GM19463 (cell line): ENCODE data around the gene CHST9.

Experiments used
- ATAC-seq: cut with Tn5 transposase; IDR thresholded peaks from one replicate; pipeline ENCODE4 v1.9.1; 2021; ENCODE audit warnings: mild to moderate bottlenecking, moderate library complexity; ENCODE audit not compliant: unreplicated experiment

The CHST9 gene

DNA sequence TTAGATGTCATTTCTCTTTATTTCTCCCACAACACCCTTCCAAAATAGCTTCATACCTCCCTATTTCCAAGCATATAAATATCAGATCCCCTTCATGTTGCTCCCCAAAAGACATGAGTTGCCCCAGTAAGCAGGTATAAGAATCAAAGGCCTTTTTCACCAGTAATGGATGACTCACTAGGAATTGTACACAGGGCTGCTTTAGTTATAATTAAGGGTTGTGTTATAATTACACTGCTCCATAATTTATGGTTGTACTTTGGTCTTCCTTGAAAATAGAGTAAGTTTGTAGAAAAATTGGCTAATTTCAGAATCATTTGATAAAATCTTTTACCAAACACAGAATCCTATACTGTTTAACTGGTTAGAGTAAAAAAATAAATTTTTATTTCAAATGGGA, 310.8 kb downstream of the CHST9 start:
- ATAC-seq = no peak

DNA sequence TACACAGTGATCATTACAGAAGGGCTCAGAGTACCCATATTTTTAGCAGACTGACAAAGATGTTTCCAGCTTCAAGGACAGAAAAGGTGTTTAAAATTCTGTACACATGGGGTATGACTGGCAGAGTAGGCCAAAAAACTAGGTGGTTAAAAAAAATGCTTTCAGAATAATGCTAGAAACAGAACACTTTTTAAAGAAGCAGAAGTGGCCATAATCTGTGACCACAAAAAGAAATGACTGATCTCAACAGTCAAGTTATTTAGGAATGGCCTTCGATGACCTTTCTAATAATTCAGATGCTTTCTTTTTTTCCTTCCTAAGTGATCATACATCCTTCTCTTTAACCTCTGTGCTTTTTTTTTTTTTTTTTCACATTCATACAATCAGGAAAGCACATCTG, 315.5 kb downstream of the CHST9 start:
- ATAC-seq = no peak

DNA sequence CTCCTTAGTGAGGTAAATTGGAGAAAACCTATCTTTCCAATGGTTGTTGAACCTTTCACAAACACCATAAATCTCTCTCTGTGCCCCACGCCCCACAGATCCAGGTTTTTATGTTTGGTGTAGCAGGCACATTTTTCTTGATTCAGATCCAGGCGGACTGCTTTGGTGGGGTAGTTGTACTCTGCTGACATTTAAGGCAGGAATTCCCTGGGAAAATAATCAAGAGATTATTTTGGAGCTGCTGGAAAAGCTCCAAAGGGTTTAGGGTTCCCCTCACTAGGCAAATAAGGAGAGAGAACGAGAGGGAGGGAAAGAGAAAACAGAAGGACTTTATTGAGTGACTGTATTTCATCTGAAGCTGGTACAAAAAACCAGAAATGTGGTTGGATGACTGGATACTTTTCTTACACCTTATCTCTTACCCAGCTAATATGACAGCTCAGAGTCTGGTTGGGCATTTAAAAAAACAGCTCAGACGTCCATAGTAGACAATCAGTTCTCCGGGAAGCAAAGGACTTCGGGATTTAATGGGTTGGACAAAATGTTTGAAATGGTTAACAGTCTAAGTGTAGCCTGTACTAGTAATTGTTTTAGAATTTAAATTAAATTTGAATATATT, 316.0 kb downstream of the CHST9 start:
- no peak for ATAC-seq

DNA sequence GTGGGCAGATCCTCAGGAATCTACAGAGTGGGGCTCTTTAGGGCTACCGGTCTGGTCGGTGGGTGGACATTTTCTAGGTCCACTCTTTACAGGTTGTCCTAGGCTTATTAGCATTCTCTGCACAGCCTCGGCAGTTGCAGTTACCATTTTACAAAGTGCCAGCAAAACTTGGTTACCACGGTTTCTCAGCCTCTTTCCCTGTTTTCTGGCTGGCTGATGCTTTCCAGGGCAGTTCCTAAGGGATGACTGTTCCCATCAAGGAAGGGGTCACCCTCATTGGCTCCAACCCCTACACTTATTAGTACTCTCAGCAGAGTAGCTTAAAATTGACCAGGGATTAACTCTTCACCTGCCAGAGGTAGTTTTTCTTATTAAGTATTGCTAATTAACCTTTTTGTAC, 317.6 kb downstream of the CHST9 start:
- ATAC-seq = no peak

DNA sequence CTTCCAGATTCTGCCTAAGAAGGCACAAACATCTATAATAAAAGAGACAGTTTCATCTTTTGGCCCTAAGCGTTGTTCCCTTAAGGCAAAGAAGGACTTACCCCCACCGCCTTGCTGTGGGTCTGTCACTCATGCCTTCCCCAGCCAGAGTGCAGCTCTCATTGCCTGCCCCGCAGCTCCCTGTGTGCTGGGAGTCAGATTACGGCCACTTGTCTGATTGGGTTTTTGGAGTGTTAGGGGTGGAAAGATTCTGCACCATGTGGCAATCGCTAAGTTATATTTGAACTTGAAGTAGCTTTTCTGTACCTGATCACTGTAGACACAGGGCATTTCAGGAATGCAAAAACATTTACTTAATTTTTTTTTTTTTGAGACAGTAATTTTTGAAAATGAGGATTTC, 319.6 kb downstream of the CHST9 start, which contains the start of gene AQP4:
Gene AQP4 (minus strand): TSS at position 151 of the 400 bp plus-strand sequence. CDS start 18 bp downstream, at position 133.
- no peak for ATAC-seq

DNA sequence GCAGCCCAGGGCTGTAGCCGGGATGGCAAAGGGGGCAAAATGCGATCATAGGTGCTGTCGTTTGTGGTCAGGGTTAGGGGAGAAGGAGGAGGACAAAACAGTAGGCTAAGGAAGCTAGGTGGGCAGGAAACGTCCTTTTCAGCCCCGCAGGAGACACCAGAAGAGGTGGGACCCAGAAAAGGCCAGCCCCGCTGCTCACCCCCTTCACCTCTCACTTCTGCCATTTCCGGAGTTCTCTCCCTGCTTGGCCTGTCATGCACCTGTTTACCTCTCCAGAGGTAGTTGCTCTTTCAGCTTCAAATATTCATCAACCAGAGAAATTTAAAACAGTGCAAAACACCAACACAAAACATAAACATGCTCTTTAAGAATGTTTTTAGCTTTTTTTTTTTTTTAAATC, 320.4 kb downstream of the CHST9 start:
- ATAC-seq = no peak

DNA sequence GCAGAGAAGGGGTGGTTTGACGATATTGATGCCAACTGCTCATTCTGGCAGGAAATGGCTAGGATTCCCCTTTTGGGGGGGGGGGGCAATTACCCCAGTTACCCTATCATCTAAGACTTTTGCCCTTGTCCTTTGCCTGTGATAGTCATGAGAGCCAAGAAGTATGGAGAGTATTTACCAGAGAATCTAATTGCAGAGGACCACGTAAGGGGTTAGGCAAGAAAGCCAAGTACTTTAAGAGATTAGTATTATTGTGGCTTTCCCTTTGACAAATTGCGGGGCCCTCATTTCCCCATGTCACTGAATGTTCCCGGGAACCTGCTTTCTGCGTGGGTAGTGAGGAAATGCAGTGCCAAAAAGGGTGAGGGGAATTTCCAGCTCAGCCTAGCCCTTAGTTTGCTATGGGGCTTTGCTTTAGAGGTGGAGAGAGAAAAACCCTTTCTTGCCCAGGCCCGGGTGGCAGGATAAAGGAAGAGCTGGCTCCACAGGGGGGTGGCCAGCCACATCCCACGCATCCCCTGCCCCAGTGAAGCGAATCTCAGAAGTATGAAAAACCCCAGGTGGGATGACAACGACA, 321.1 kb downstream of the CHST9 start:
- peak; percentile 46 for ATAC-seq

DNA sequence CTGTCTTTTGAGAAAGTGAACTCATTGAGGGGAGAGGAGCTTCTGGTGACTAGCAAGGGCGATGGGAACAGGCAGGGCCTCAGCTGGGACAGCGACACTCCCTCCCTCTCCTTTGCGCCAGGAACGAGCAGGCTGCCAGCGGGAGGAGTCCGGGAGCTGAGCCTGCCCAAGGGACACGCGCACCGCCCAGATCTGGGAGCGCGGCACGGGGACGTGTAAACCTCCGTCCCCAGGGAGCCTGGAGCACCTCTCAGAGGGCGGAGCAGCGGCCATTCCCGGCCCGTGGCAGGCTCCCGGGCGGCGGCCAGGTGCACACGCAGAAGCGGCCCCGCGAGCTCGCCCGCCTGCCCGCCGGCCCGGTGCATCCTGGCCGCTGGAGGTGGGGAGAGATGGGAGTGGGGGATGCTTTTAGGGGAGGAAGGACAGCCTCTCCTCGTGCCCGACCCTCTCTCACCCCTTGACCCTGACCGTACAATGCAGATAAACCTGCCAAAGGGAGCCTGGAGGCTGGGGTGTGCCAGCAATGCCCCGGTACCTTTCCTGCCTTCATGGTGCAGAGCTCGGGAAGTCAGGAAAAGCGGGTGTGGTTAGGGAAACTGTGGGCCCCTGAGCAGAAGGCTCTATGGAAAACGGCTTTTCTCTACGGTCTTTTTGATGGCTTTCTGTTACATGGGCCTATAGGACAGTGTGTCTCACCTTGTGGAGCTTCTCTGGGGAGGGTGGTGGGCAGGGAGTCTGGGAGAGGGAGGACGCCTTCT, 321.8 kb downstream of the CHST9 start:
- ATAC-seq = no peak

DNA sequence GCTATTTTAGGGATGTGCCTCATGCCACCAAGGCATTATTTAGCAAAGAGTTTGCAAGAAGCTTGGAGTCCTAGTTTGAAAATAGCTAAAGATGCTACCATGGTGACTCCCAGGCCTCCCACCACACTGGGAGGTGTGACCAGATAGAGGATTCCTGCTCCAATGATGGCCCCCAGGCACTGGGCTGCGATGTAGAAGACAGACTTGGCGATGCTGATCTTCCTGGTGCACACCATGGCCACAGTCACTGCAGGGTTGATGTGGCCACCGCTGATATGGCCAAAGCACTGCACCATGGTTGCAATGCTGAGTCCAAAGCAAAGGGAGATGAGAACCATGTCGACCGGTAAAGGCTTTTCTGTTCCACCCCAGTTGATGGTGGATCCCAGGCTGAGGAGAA, 323.0 kb downstream of the CHST9 start:
- no peak for ATAC-seq
